Keratinocyte (primary cell): Measurements from ENCODE around the gene ADPGK.

Source experiments
- CTCF ChIP-seq, 3 experiments: IDR thresholded peaks in 1 of 3; conservative IDR thresholded peaks in 1 of 3; optimal IDR thresholded peaks in 1 of 3; 2 replicates in 2 of 3; 3 replicates in 1 of 3; pipeline versions ENCODE3 to v1.5.1; 2011; ENCODE audit warnings: low read length in 3 of 3, mild to moderate bottlenecking in 3 of 3, moderate library complexity in 2 of 3, control low read depth in 1 of 3, inconsistent platforms in 1 of 3; ENCODE audit not compliant: insufficient read depth in 2 of 3; ENCODE audit errors: extremely low read depth in 1 of 3
- EZH2 ChIP-seq: IDR thresholded peaks from one replicate; pipeline ENCODE4 v1.6.1; 2012; ENCODE audit warnings: inconsistent platforms, mild to moderate bottlenecking, low read length, moderate library complexity

- TF ChIP-seq CTCF (optimal IDR thresholded peaks at IDR 0.05 in 1 of 3, IDR thresholded peaks at IDR 0.05 in 1 of 3, conservative IDR thresholded peaks at IDR 0.05 in 1 of 3; ENCODE audit: extremely low read depth in 1 of 3, insufficient read depth in 2 of 3, low read length in 3 of 3) = no peak
- no peak for TF ChIP-seq EZH2
Measured at GRCh38 chr15:72818632-72819031, 35.1 kb upstream of the ADPGK start.
